ENCODE results near the gene ZBTB16. TPM values are rescaled to one million over a fixed set of nuclear protein-coding genes. Genes with fewer than 3 reads are reported as not detected.

The ZBTB16 gene
- total RNA-seq, 3 donors from 2014 or later (not counting 1 experiment from before 2014, with no cell fraction given), result 104 to 224 (median 156) TPM

DNA sequence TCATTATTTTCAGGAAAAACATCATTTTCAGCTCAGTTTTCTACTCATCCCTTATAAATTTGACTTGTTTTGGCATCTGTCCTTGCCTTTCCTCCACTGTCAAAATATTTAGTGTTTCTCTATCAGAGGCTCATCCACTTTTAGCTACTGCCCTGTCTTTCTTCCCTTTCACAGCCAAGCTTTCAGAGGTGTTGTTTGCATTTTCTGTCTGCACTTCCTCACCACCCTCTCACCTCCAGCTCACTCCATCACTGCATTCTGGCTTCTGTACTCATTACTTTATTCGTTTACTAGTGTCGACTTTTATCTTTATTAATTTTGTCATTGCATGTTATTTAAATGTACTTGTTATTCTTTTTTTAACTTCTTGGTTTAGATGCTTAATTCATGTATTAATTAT is 210.0 kb downstream of the ZBTB16 start:
- intact Hi-C loops (cut with micrococcal nuclease), result no loop called here
- Mint-ChIP-seq H3K27me3 (ENCODE audit: low read depth in 2 of 2) (peaks cover 0 to 10% of the 10 kb centered on the region in 2 donors), H3K27ac (no peak overlapping the region), H3K9me3 (no peaks in the 10 kb centered on the region), H3K36me3 (no peaks in the 10 kb centered on the region), H3K4me1 (no peaks in the 10 kb centered on the region), H3K4me3 (no peak overlapping the region)
- Histone ChIP-seq H3K36me3 (ENCODE audit: control insufficient read depth, insufficient read depth, low read length) (no peaks in the 10 kb centered on the region), H3K4me3 (ENCODE audit: low read length) (no peak overlapping the region), H3K27ac (ENCODE audit: low read length) (no peak overlapping the region), H3K9me3 (ENCODE audit: control insufficient read depth, insufficient read depth, low read length) (no peaks in the 10 kb centered on the region), H3K4me1 (ENCODE audit: control insufficient read depth, insufficient read depth, low read length) (no peaks in the 10 kb centered on the region), H3K27me3 (ENCODE audit: control insufficient read depth, insufficient read depth, low read length) (peaks cover 3% of the 10 kb centered on the region)
- whole genome bisulfite sequencing (ENCODE audit: insufficient coverage), result no CpG with 5 or more reads among the region's 2 CpGs
- DNase-seq (no peak), ATAC-seq (no peak)
- TF ChIP-seq, protein P1, sequence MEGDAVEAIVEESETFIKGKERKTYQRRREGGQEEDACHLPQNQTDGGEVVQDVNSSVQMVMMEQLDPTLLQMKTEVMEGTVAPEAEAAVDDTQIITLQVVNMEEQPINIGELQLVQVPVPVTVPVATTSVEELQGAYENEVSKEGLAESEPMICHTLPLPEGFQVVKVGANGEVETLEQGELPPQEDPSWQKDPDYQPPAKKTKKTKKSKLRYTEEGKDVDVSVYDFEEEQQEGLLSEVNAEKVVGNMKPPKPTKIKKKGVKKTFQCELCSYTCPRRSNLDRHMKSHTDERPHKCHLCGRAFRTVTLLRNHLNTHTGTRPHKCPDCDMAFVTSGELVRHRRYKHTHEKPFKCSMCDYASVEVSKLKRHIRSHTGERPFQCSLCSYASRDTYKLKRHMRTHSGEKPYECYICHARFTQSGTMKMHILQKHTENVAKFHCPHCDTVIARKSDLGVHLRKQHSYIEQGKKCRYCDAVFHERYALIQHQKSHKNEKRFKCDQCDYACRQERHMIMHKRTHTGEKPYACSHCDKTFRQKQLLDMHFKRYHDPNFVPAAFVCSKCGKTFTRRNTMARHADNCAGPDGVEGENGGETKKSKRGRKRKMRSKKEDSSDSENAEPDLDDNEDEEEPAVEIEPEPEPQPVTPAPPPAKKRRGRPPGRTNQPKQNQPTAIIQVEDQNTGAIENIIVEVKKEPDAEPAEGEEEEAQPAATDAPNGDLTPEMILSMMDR (IDR thresholded peaks at IDR 0.05), result no peak

DNA sequence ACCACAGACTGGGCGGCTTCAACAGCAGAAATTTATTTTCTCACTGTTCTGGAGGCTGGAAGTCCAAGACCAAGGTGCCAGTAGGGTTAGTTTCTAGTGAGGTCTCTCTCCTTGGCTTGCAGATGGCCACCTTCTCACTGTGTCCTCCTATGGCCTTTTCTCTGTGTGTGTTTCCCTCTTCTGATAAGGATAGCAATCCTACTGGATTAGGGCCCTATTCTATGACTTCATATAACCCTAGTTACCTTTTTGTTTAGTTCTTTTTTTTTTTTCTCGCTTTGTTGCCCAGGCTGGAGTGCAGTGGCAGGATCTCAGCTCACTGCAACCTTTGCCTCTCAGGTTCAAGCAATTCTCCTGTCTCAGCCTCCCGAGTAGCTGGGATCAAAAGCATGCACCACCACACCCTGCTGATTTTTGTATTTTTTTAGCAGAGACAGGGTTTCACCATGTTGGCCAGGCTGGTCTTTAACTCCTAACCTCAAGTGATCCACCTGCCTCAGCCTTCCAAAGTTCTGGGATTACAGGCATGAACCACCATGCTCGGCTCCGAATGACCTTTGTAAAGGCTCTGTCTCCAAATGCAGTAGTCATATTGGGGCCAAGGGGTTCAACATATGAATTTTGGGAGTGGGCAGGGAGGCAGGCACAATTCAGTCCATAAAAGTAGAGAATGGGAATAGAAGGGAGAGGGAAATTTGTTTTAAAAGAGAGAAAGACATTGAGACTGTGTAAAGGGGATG is 211.2 kb downstream of the ZBTB16 start:
- no peak overlapping the region for H3K4me3 ChIP-seq (ENCODE audit: low read length)
- intact Hi-C loops (cut with micrococcal nuclease), result no loop called here

DNA sequence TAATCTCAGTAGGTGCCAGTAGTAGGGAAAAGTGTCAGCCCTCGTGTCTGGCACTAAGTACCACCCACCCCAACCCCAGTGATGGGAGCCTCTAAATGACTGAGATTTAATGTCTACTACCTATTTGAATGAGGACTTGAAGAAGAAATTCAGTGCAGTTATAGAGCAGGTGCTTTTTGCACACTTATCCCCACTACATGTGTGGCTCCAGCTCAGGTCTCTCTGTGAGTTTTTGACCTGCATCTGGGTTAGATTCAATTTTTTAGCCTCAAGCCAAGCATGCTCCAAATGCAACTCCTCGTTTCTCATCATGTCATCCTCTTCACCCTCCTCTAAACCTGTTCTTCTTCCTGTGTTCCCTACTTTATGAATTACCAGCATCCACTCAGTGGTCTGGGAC is 211.8 kb downstream of the ZBTB16 start:
- Mint-ChIP-seq H3K27ac (no peak overlapping the region), H3K9me3 (no peaks in the 10 kb centered on the region), H3K36me3 (no peaks in the 10 kb centered on the region), H3K4me3 (no peak overlapping the region), H3K4me1 (no peaks in the 10 kb centered on the region), H3K27me3 (ENCODE audit: low read depth in 2 of 2) (peaks cover 0 to 15% of the 10 kb centered on the region in 2 donors)
- H3K36me3 ChIP-seq (ENCODE audit: control insufficient read depth, insufficient read depth, low read length), result no peaks in the 10 kb centered on the region
- ATAC-seq, result no peak
- no peak for DNase-seq
- WGBS (ENCODE audit: insufficient coverage), result 66% methylated on average over 1 of the region's 2 CpGs
- H3K27me3 ChIP-seq (ENCODE audit: control insufficient read depth, insufficient read depth, low read length), result peaks cover 3% of the 10 kb centered on the region
- no peak overlapping the region for H3K4me3 ChIP-seq (ENCODE audit: low read length)
- intact Hi-C loops (cut with micrococcal nuclease), result no loop called here
- TF ChIP-seq, protein P1 (IDR thresholded peaks at IDR 0.05), result no peak
- H3K4me1 ChIP-seq (ENCODE audit: control insufficient read depth, insufficient read depth, low read length), result no peaks in the 10 kb centered on the region
- H3K9me3 ChIP-seq (ENCODE audit: control insufficient read depth, insufficient read depth, low read length), result no peaks in the 10 kb centered on the region
- no peak overlapping the region for H3K27ac ChIP-seq (ENCODE audit: low read length)

More for the DNA sequence above, 211.2 kb downstream of the ZBTB16 start:
- ATAC-seq (no peak), DNase-seq (no peak)
- H3K9me3 ChIP-seq (ENCODE audit: control insufficient read depth, insufficient read depth, low read length), result no peaks in the 10 kb centered on the region
- Mint-ChIP-seq H3K36me3 (no peaks in the 10 kb centered on the region), H3K27me3 (ENCODE audit: low read depth in 2 of 2) (peaks cover 0 to 15% of the 10 kb centered on the region in 2 donors), H3K4me3 (no peak overlapping the region), H3K27ac (no peak overlapping the region), H3K4me1 (no peaks in the 10 kb centered on the region), H3K9me3 (no peaks in the 10 kb centered on the region)
- TF ChIP-seq, protein P1 (IDR thresholded peaks at IDR 0.05), result no peak
- WGBS (ENCODE audit: insufficient coverage), result 89% methylated on average over 5 of the region's 5 CpGs
- H3K36me3 ChIP-seq (ENCODE audit: control insufficient read depth, insufficient read depth, low read length), result no peaks in the 10 kb centered on the region
- peaks cover 3% of the 10 kb centered on the region for H3K27me3 ChIP-seq (ENCODE audit: control insufficient read depth, insufficient read depth, low read length)
- no peaks in the 10 kb centered on the region for H3K4me1 ChIP-seq (ENCODE audit: control insufficient read depth, insufficient read depth, low read length)
- H3K27ac ChIP-seq (ENCODE audit: low read length), result no peak overlapping the region

DNA sequence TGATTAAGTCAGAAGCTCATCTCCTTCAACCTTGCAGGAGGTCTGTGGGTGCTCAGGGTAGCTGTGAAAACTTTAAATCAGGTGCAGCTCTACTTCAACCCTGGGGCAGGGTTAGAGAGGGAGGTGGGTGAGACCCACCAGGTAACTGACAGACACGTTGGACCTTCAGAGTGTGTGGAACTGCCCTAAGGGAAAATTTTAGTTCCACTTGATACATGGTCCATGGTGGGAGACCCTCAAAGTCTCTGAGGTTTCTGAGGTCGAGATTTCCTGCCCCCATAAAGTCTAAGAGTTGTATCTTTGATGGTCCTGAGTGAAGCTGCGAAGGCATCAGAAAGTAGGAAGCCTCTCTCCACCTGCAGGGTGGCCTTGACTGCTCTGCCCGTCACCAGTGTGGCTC is 212.8 kb downstream of the ZBTB16 start:
- TF ChIP-seq, protein P1 (IDR thresholded peaks at IDR 0.05), result no peak
- no peaks in the 10 kb centered on the region for H3K4me1 ChIP-seq (ENCODE audit: control insufficient read depth, insufficient read depth, low read length)
- no peak for ATAC-seq
- no peaks in the 10 kb centered on the region for H3K9me3 Mint-ChIP-seq
- H3K4me3 ChIP-seq (ENCODE audit: low read length), result no peak overlapping the region
- H3K4me1 Mint-ChIP-seq, result no peaks in the 10 kb centered on the region
- H3K4me3 Mint-ChIP-seq, result no peak overlapping the region
- H3K9me3 ChIP-seq (ENCODE audit: control insufficient read depth, insufficient read depth, low read length), result no peaks in the 10 kb centered on the region
- no peaks in the 10 kb centered on the region for H3K36me3 Mint-ChIP-seq
- H3K27me3 Mint-ChIP-seq (ENCODE audit: low read depth in 2 of 2), result peaks cover 0 to 15% of the 10 kb centered on the region in 2 donors
- no peak overlapping the region for H3K27ac Mint-ChIP-seq
- H3K27ac ChIP-seq (ENCODE audit: low read length), result no peak overlapping the region
- 63% methylated on average over 4 of the region's 4 CpGs for WGBS (ENCODE audit: insufficient coverage)
- H3K27me3 ChIP-seq (ENCODE audit: control insufficient read depth, insufficient read depth, low read length), result peaks cover 3% of the 10 kb centered on the region
- no peak for DNase-seq
- no peaks in the 10 kb centered on the region for H3K36me3 ChIP-seq (ENCODE audit: control insufficient read depth, insufficient read depth, low read length)
- intact Hi-C loops (cut with micrococcal nuclease), result no loop called here

Data from natural killer cell (primary cell).